ENCODE measurements around the gene ASB9.
"Not testable (repeated sequence)": the region's sequence is repeated elsewhere in the genome, so short reads cannot be mapped to it uniquely, and the experiment has no call there.

The ASB9 gene

DNA sequence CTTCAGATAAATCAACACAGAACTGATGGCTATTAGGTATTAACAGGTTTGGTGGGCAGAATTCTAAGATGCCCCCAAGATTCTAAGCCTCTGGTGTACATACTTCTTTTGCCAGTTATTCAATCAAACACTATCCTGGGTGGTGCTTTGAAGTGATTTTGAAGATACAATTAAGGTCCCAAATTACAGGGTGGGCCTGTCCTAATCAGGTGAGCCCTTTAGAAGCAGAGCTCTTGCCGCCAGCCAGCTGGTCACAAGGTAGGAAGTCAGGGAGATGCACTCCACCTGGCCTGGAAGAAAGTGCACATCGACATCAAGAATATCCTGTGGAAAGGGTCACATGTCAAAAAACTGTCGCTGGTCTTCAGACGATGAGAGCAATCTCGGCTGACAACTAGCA lies 29.5 kb downstream of the ASB9 start:
- DNase-seq: no peak

DNA sequence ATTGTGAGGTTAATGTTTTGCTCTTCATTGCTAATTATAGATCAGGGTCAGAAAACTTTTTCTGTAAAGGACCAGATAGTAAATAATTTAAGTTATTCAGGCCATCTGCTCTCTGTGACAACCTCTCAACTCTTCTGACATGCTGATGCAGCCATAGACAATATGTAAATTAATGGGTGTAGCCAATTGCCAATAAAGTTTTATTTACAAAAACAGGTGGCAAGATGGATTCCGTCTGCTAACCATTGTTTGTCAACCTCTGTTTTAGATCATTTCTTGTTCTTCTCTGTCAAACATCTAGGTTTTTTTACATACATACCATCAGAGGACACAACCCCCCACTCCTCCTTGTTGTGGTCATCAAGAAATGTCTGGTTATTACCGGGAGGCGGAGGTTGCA lies 33.7 kb downstream of the ASB9 start:
- DNase-seq: no peak

DNA sequence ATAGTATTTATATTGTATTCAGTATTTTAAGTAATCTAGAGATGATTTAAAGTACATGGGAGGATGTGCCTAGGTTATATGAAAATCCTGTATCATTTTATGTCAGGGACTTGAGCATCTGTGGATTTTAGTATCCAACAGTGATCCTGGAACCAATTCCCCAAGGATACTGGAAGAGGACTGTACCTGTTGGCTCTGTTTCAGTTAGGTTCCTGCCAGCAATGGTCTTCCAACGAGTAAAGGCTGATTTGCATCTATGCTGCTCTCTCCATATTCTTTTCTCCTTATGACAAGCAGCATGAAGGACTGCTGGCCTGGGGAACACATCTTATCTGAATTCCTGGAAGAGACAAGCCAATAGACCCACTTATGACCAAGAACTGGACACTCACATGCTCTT lies 34.9 kb downstream of the ASB9 start:
- no peak for DNase-seq

DNA sequence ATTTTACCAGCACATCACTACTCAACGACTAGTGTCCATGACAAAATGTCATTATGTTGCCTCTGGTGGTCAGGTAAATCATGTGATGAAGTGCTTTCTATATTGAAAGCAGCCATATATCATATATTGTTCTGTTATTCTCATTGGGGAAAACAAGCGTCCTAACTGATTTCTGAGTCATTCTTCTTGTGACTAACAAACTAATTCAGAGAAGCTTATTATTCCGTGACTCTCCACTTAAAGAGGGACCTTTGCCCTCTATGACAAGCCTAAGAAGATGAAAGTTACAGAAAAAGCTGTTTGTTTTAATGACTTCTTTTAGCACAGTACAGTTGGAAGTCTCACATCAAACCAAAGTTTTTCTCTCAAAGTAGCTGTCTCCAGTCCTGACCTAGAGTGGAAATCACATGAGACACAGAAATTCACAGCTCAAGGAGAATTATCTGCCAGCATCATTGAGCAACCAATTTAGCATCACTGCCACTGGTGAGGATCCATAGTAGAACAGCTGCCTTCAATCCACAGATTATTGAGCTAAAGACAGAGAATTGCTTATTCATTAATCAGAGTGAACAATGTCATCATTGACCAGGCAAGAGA lies 36.4 kb downstream of the ASB9 start:
- DNase-seq: no peak

DNA sequence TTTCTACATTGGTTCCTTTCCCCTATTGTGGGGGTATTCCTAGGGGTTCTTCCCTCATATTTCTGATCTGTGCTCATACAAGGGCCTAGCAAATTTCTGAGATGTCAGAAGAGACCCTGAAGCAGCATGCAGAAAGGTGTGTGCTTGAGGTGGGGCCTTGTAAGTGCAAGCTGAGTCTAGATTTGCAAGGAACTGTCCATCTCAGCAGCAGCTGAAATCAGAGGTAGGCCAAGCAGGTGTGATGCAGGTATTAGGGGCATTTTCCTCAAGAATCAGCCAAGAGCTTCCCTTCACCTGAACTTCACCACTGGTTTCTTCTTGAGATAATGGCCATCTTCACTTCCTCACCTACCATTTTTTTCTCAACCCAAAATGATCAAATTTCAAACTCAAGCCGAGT lies 45.1 kb downstream of the ASB9 start:
- DNase-seq: no peak

DNA sequence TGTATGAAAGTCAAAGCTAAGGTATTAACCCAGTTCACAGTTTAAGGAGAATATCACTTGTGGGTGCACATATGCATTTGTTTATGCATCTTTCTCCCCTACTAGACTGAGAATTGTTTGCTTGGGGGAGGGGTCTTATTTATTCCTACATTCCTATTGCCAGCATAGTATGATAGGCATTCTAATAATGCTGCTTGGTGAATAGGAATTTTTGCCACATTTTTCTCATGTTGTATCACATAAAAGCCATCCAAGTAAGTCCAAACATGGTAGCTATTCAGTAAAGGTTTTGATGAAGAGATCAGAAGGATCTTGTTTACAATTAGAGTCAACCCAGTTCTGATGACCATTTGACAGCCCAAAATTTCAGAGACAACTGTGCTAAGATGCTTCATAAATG lies 48.6 kb downstream of the ASB9 start:
- DNase-seq: no peak

DNA sequence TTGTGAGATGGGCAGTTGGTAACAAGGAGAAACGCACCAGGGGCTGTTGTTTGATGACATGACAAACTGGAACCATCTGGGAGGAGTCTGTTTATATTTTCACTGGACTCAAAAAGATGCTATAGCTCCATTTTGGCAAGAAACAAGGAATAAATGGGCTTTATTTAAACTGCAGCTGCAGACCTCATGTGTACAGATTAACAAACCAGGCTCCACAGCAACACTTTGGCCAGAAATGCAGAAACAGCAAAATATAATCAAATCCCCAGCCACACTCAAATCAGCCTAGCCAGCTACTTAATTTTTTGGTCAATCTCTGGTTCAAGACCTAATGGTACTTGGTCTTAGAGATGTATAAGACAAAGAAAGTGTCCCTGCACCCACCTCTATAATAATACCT lies 52.7 kb downstream of the ASB9 start:
- no peak for DNase-seq

DNA sequence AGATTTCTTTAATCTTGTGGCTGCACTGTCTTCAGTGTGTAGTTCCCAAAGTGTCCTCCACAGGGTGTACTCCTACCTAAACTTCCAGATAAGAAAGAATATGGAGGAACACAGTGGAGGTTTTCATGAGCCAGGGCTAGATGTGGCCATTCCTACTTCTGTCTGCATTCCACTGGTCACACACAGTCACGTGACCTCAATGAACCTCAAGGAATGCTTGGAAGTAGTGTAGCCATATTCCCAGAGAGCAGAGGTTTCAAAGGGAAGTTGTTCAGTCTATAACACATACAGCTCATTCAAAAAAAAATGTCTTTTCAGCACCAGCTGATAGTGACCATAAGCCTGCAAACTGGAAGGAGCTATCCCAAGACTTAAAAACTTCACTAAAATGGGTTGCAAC lies 53.6 kb downstream of the ASB9 start:
- DNase-seq: no peak

DNA sequence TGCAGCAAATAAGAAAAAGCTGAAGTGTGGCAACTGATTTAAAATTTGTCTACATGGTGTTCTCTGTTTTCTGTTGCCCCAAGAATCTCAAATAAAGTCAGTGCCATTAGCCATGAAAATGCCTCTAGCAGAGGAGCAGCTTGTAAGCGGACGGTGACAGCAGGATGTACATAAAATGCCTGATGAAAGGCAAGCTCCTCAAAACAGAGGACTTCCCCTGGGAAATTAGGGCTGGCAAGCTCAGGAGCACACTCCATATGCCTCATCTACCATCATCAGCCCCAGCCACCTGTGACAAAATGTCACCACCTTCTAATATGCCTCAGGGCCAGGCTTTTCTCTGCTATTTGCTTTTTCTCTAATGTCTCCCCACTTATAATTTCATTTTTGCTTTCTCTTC lies 54.5 kb downstream of the ASB9 start:
- no peak for DNase-seq

DNA sequence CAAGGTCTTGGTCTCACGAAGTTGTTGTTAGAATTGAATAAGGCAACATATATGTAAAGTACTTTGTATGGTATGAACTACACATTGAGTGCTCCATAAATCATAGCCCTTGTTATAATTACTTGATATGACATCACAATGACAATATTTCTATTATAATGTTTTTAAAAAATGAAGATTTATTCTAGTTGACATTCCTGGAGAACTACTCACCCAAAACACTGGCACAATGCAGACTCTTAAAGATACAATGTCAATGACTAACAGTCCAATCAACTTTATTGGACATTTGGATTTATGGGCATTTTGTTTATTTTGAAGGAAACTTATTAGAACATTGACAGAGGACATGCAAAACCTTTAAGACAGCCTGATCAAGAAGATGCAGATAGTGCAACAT lies 55.3 kb downstream of the ASB9 start:
- DNase-seq: no peak

DNA sequence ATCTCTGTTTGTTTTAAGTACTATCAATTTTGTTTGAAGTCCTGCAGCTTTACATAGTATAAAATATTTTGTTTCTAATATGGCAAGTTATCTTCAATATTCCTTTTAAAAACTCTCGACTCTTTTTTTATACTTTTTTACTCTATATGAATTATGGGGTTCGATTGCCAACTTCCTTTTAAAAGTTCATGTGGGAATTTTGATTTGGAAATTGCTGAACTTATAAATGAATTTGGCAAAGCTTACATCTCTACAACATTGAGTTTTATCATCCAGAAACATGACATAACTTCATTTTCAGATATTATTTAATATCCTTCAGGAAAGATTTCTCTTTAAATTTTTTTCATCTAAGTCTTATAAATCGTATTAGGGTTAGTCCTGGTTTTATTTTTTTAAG lies 60.8 kb downstream of the ASB9 start:
- DNase-seq: no peak

DNA sequence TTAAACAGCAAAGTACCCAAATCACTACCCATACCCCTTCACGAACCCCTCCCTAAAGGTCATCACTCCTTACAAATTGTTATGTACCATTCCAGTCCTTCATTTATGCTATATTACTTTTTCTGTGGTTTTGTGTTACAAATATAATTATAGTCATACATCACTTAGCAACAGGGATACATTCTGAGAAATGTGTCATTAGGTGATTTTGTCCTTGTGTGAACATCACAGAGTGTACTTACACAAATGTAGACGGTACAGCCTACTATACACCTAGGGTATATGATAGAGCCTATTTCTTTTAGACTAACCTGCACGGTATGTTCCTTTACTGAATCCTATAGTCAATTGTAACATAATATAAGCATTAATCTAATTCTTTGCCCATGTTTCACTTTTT lies 61.9 kb downstream of the ASB9 start:
- no peak for DNase-seq

DNA sequence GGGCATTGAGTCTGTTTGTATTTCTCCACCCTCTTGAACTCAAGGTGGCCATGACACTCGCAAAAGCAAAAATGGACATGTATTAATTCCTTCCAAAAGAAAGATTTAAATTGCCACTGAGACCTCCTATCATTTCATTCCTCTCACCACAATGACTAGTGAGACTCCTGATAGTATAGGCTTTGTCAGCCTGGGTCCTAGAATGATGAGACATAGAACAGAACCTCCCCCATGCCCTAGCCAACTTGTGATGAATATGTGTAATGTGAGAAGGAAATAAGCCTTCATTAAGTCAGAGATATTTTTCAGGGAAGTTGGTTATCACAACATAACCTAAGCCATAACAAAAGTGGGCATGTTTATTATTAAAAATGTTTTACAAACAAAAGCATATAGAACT lies 62.5 kb downstream of the ASB9 start:
- no peak for DNase-seq

DNA sequence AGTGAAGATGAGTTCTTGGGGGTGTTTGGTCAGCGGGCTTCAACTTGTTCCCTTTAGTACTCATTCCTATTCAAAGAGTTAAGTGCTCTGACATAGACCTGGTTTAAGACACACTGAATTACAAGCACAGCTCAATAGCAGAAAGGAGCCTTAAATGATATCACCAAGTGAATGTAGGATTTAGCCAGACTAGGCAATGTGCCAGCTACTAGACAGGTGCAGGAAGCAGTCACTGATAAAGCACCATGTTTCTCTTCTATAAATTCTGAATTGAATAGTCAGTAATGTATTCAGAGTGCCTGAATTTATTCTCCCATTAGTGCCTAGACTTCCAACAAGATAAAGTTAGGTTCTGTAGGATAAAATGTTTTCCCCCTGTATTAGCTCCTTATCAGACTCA lies 63.6 kb downstream of the ASB9 start:
- DNase-seq: peak; percentile 77

DNA sequence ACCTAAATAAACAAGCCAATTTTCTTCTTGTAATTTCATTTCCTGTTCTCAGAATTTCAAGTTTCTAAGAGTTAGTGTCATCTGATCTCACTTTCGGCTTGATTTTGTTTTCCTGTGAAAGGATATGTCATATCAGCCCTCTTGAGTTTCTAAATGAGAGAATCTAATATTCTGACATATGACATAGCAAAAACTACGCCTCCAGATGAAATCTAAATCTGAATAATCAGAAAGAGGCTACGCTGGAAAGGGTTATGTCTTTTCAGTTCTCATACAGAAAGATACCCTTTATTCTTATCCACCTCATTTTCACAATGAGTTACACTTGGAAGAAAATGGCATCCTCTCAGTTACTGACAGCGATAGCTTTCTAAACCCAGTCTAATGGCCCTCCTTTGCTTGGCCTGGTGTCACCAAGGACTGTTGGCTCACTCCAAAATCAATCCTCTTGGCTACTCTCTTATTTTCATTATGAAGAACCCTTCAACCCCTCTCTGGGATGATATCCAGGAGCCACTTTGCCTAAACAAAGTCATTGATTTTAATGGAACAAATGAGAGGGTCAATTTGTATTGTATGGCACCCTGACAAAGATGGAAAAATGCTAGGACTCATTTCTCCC lies 65.6 kb downstream of the ASB9 start:
- no peak for DNase-seq

DNA sequence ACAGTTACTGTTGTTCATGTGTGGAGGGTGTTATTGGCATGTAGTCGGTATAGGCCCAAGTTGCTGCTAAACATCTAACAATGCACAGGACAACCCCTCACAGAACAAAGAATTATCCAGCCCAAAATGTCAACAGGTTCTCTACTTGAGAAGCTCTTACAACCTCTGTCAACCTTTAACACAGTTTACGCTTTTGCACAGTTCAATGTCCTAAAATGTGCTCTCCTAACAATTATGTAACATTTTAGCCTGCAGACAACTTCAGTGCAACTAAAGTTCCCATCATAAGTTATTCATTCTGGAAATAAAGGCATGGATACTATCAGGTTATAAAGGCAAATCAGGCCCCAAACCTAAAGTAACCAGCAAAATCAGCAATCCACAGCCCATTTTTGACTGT lies 66.2 kb downstream of the ASB9 start:
- no peak for DNase-seq

DNA sequence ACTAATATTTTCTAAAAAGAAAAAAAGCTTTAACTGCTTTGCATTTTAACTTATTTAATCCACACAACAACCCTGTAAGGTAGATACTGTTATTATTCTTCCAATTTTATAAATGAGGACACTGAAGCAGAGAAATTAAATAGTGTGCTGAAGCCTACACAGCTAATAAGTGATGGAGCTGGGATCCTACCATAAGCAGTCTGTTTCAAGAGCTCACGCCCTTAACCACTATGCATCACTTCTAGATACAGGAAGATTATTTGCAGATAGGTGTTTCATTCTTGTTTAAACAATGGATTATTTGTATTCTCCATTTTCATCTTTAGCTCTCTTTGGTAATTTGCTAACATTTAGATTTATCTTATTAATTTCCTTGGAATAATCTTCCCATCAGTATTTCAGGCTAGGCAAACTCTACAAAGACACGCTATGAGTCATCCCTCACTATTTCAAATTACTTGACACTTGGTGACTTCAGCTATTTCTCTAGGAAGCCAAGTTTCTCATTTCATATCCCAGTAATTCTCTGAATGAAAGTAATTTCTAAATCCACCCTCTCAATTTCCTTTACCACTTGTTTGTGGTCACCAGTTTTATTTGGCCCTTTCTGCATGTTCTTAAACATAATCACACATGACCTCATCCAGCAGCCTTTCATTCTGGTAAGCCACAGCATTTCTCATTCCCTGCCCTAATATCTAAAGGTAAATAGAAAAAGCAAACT lies 67.3 kb downstream of the ASB9 start:
- no peak for DNase-seq

DNA sequence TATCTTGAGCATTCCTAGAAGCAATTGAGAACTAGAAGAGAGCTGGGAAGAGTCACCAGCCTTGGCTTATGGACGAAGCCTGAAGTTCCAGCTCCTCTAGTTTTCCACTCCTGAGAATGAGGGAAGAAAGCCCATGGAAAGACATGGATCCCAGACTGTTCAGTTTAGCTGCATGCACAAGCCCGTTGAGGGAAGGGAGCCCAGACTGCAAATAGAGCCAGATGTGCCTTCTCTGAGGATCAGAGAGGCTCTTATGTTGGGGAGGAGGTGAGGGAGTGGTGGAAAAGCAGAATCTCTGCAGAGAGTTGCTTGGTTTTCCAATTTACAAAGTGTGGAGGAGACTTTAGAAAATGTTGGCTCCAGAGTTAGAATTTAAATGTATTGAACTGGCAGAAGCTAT lies 69.0 kb downstream of the ASB9 start:
- no peak for DNase-seq

DNA sequence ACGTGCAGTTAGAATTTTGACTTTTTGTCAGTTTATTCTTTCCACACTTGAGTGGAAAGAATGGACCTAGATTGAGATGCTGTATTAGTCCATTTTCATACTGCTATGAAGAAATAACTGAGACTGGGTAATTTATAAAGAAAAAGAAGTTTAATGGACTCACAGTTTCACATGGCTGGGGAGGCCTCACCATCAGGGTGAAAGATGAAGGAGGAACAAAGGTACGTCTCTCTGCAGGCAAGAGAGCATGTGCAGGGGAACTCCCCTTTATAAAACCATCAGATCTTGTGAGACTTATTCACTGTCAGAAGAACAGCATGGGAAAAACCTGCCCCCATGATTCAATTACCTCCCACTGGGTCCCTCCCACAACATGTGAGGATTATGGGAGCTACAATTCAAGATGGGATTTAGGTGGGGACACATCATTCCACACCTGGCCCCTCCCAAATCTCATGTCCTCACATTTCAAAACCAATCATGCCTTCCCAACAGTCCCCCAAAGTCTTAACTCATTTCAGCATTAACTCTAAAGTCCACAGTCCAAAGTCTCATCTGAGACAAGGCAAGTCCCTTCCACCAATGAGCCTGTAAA lies 71.2 kb downstream of the ASB9 start:
- not testable (repeated sequence) for DNase-seq

DNA sequence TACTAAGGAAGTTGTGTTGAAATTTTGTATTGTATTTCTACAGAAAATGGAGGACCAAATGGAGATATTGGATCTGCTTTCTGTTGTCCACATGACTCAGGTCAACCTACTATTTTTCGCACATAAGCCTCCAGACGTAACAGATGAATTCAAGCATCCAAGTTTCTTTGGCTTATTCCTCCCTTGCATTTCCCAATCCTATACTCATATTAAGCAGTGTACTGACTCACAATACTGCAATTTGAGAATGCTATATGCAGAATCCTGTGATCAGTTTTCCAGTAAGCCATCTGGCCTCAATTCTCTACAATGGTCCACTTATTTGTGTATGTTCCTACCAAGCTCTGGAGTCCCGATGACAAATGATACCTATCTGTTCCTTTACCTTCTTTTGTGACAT lies 75.7 kb downstream of the ASB9 start:
- no peak for DNase-seq

Data from DMS153 (cell line).